Sigmoid colon (tissue), 3 donors: ENCODE measurements around the gene FRAT1.

Experiments
- CTCF ChIP-seq, 4 experiments: fragments of 450-650 bp in 3 of 4; fragments of 200-600 bp in 1 of 4; IDR thresholded peaks; one replicate each; pipeline ENCODE4 v1.5.1; 2016 to 2019; ENCODE audit warnings: antibody characterized with exemption in 4 of 4, mild to moderate bottlenecking in 3 of 4, moderate library complexity in 2 of 4
- POLR2A ChIP-seq, 2 donors: fragments of 450-650 bp; IDR thresholded peaks; one replicate each; pipeline ENCODE4 v1.6.1; 2016; ENCODE audit warnings: antibody characterized with exemption in 2 of 2, mild to moderate bottlenecking in 2 of 2, moderate library complexity in 2 of 2

- TF ChIP-seq CTCF (IDR thresholded peaks at IDR 0.05) (no peak), POLR2A (IDR thresholded peaks at IDR 0.05) (no peak)
Measured at GRCh38 chr10:97280783-97281182, 38.3 kb upstream of the FRAT1 start.
